Measurements from ENCODE around the gene APBA1.

GRCh38 chr9:69605406-69605805 lies 66.8 kb downstream of the APBA1 start:
- TF ChIP-seq CTCF (IDR thresholded peaks at IDR 0.05) (no peak), SIN3A (IDR thresholded peaks at IDR 0.05; ENCODE audit: borderline replicate concordance, insufficient read depth, low read depth, low read length) (no peak), POLR2AphosphoS5 (IDR thresholded peaks at IDR 0.05; ENCODE audit: low read depth, low read length) (no peak)
- TF ChIP-seq, protein P1, sequence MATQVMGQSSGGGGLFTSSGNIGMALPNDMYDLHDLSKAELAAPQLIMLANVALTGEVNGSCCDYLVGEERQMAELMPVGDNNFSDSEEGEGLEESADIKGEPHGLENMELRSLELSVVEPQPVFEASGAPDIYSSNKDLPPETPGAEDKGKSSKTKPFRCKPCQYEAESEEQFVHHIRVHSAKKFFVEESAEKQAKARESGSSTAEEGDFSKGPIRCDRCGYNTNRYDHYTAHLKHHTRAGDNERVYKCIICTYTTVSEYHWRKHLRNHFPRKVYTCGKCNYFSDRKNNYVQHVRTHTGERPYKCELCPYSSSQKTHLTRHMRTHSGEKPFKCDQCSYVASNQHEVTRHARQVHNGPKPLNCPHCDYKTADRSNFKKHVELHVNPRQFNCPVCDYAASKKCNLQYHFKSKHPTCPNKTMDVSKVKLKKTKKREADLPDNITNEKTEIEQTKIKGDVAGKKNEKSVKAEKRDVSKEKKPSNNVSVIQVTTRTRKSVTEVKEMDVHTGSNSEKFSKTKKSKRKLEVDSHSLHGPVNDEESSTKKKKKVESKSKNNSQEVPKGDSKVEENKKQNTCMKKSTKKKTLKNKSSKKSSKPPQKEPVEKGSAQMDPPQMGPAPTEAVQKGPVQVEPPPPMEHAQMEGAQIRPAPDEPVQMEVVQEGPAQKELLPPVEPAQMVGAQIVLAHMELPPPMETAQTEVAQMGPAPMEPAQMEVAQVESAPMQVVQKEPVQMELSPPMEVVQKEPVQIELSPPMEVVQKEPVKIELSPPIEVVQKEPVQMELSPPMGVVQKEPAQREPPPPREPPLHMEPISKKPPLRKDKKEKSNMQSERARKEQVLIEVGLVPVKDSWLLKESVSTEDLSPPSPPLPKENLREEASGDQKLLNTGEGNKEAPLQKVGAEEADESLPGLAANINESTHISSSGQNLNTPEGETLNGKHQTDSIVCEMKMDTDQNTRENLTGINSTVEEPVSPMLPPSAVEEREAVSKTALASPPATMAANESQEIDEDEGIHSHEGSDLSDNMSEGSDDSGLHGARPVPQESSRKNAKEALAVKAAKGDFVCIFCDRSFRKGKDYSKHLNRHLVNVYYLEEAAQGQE (IDR thresholded peaks at IDR 0.05; ENCODE audit: insufficient read depth in 1 of 2, low read depth in 2 of 2, low read length in 1 of 2), result no peak
